CD14-positive monocyte (primary cell): Measurements from ENCODE around the gene PARP9. TPM values are rescaled to one million over a fixed set of nuclear protein-coding genes. Genes with fewer than 3 reads are reported as not detected.
A peak's percentile ranks its signal among the peaks of the same experiment; 100 is the strongest.

Experiments used
- DNase-seq, 3 donors: peaks; one replicate each; pipeline ENCODE4 v3.0.0-alpha.2; 2011 to 2022
- H2AFZ ChIP-seq: 2 replicates; pipeline ENCODE4 v1.6.0; 2012; ENCODE audit warnings: mild to moderate bottlenecking, low read depth, low read length, inconsistent platforms; ENCODE audit not compliant: insufficient read depth, poor library complexity, severe bottlenecking
- H3K27ac ChIP-seq, 2 donors: 1 replicate in 1 of 2; 2 replicates in 1 of 2; pipeline ENCODE4 v1.5.1; 2012 to 2013; ENCODE audit warnings: low read length in 2 of 2, control low read depth in 1 of 2, inconsistent platforms in 1 of 2, low read depth in 1 of 2, mild to moderate bottlenecking in 1 of 2
- H3K27me3 ChIP-seq, 2 donors: one replicate each; pipeline versions ENCODE4 v1.6.0 to v1.6.1; 2011 to 2013; ENCODE audit warnings: low read length in 2 of 2; ENCODE audit not compliant: control insufficient read depth in 2 of 2, insufficient read depth in 2 of 2
- H3K36me3 ChIP-seq, 2 donors: replicated peaks in 1 of 2; 1 replicate in 1 of 2; 2 replicates in 1 of 2; pipeline versions ENCODE4 v1.5.1 to v1.6.1; 2012 to 2013; ENCODE audit warnings: low read length in 2 of 2, control low read depth in 1 of 2, inconsistent platforms in 1 of 2, mild to moderate bottlenecking in 1 of 2; ENCODE audit not compliant: insufficient read depth in 2 of 2, control insufficient read depth in 1 of 2
- H3K4me1 ChIP-seq, 2 donors: 1 replicate in 1 of 2; 2 replicates in 1 of 2; pipeline versions ENCODE4 v1.5.1 to v1.6.1; 2012 to 2013; ENCODE audit warnings: low read length in 2 of 2, control low read depth in 1 of 2, inconsistent platforms in 1 of 2, mild to moderate bottlenecking in 1 of 2, moderate library complexity in 1 of 2; ENCODE audit not compliant: insufficient read depth in 2 of 2, control insufficient read depth in 1 of 2
- H3K4me2 ChIP-seq: replicated peaks from 2 replicates; pipeline ENCODE3; 2012; ENCODE audit warnings: low read length, moderate library complexity, mild to moderate bottlenecking; ENCODE audit not compliant: poor library complexity, severe bottlenecking; ENCODE audit errors: extremely low read depth
- H3K4me3 ChIP-seq, 3 experiments: fragments of 200-600 bp in 1 of 3; sonication (generic) in 1 of 3; replicated peaks in 1 of 3; 1 replicate in 2 of 3; 2 replicates in 1 of 3; pipeline ENCODE4 v1.5.1; 2011 to 2013; ENCODE audit warnings: low read length in 3 of 3, mild to moderate bottlenecking in 3 of 3, control low read depth in 2 of 3, low read depth in 2 of 3, inconsistent platforms in 1 of 3, moderate library complexity in 1 of 3
- H3K79me2 ChIP-seq: 2 replicates; pipeline ENCODE4 v1.6.0; 2012; ENCODE audit warnings: mild to moderate bottlenecking, control low read depth, inconsistent platforms, low read length, moderate library complexity; ENCODE audit not compliant: insufficient read depth
- H3K9ac ChIP-seq: 2 replicates; pipeline ENCODE4 v1.6.0; 2017; ENCODE audit warnings: low read length, mild to moderate bottlenecking; ENCODE audit not compliant: insufficient read depth, poor library complexity, severe bottlenecking
- H3K9me3 ChIP-seq, 2 donors: replicated peaks in 1 of 2; 1 replicate in 1 of 2; 2 replicates in 1 of 2; pipeline versions ENCODE4 v1.5.1 to v1.6.1; 2012 to 2013; ENCODE audit warnings: low read length in 2 of 2, control low read depth in 1 of 2; ENCODE audit not compliant: control insufficient read depth in 1 of 2, insufficient read depth in 1 of 2
- H4K20me1 ChIP-seq: 2 replicates; pipeline ENCODE4 v1.6.0; 2012; ENCODE audit warnings: mild to moderate bottlenecking, low read length, control low read depth, moderate library complexity; ENCODE audit not compliant: insufficient read depth
- H3K27ac Mint-ChIP-seq, 7 donors: one replicate each; pipeline ENCODE4 v1.8.0; 2020; ENCODE audit warnings: mild to moderate bottlenecking in 7 of 7, mixed read lengths in 7 of 7, moderate library complexity in 6 of 7, inconsistent platforms in 2 of 7
- H3K27me3 Mint-ChIP-seq, 3 donors: one replicate each; pipeline ENCODE4 v1.8.0; 2021 to 2022; ENCODE audit warnings: low read depth in 3 of 3, mild to moderate bottlenecking in 3 of 3, mixed read lengths in 3 of 3, moderate library complexity in 3 of 3, inconsistent platforms in 1 of 3
- H3K36me3 Mint-ChIP-seq, 2 donors: one replicate each; pipeline ENCODE4 v1.8.0; 2020; ENCODE audit warnings: mixed read lengths in 2 of 2, inconsistent platforms in 1 of 2, mild to moderate bottlenecking in 1 of 2
- H3K4me1 Mint-ChIP-seq: one replicate; pipeline ENCODE4 v1.8.0; 2020; ENCODE audit warnings: mild to moderate bottlenecking, mixed read lengths
- H3K4me3 Mint-ChIP-seq, 2 donors: one replicate each; pipeline ENCODE4 v1.8.0; 2020; ENCODE audit warnings: mild to moderate bottlenecking in 2 of 2, mixed read lengths in 2 of 2, moderate library complexity in 1 of 2
- H3K9me3 Mint-ChIP-seq, 7 donors: one replicate each; pipeline ENCODE4 v1.8.0; 2020 to 2022; ENCODE audit warnings: mixed read lengths in 7 of 7, mild to moderate bottlenecking in 6 of 7, moderate library complexity in 6 of 7, inconsistent platforms in 2 of 7
- CTCF ChIP-seq: fragments of 200-600 bp; IDR thresholded peaks from one replicate; pipeline ENCODE4 v1.8.0; 2022; ENCODE audit warnings: antibody characterized with exemption, mild to moderate bottlenecking
- WGBS: methylation state at CpG from one replicate; pipeline ENCODE4 v1.1.5; 2013; ENCODE audit warnings: missing lambda C conversion rate; ENCODE audit not compliant: insufficient coverage; 5-methylcytosine and 5-hydroxymethylcytosine counted together
- intact Hi-C, 2 donors: fragments of 100-400 bp; cut with micrococcal nuclease; formaldehyde crosslinking; loops; one replicate each; pipeline versions ENCODE4 v1.15.0 to v1.15.1; 2023
- polyA plus RNA-seq, 3 donors: library from polyadenylated mRNA; depleted of rRNA in 1 of 3; unstranded in 2 of 3; stranded (reverse) in 1 of 3; fragments of 300-500 nt in 2 of 3; fragments of >200 nt in 1 of 3; fragmentation: Illumina TruSeq in 2 of 3; gene quantifications; 1 replicate in 2 of 3; 2 replicates in 1 of 3; pipeline ENCODE4 v1.2.3, GENCODE V29; 2012 to 2021

The PARP9 gene
- polyA plus RNA-seq, 3 donors = 31.4 to 43.3 (median 34.4) TPM

GRCh38 chr3:122516846-122517360 lies 47.2 kb downstream of the PARP9 start:
- Histone ChIP-seq H2AFZ (peak overlapping the region; percentile 62), H3K4me3 (no peak overlapping the region), H3K4me2 (no peak overlapping the region), H4K20me1 (peaks cover 19% of the 10 kb centered on the region), H3K9ac (no peak overlapping the region), H3K9me3 (no peaks in the 10 kb centered on the region), H3K4me1 (peaks cover 15 to 18% of the 10 kb centered on the region in 2 donors), H3K36me3 (no peaks in the 10 kb centered on the region), H3K27ac (no peak overlapping the region), H3K27me3 (no peaks in the 10 kb centered on the region), H3K79me2 (peaks cover 19% of the 10 kb centered on the region)
- peaks cover 0 to under 1% of the 10 kb centered on the region in 2 donors for H3K36me3 Mint-ChIP-seq
- DNase-seq = no peak
- peaks cover 0 to 1% (median 0%) of the 10 kb centered on the region in 7 donors for H3K9me3 Mint-ChIP-seq
- no peak overlapping the region for H3K4me3 Mint-ChIP-seq
- intact Hi-C loops = loop anchor here in 1 of 2 donors (10.0 kb wide), 2 partner anchors 52 to 102 kb away; partner anchors contain the start of gene WDR5B
- H3K27ac Mint-ChIP-seq = no peak overlapping the region
- peaks cover 0 to 3% (median 2%) of the 10 kb centered on the region in 3 donors for H3K27me3 Mint-ChIP-seq
- no peak for TF ChIP-seq CTCF
- 95% methylated on average over 3 of the region's 6 CpGs for WGBS
- H3K4me1 Mint-ChIP-seq = peaks cover 22% of the 10 kb centered on the region

- Histone ChIP-seq H2AFZ (peak overlapping the region; percentile 62), H3K36me3 (no peaks in the 10 kb centered on the region), H3K27ac (no peak overlapping the region), H3K4me2 (no peak overlapping the region), H3K9me3 (no peaks in the 10 kb centered on the region), H3K4me3 (no peak overlapping the region), H3K27me3 (no peaks in the 10 kb centered on the region), H3K4me1 (peaks cover 15 to 22% of the 10 kb centered on the region in 2 donors), H4K20me1 (peaks cover 29% of the 10 kb centered on the region), H3K79me2 (peaks cover 29% of the 10 kb centered on the region), H3K9ac (no peak overlapping the region)
- Mint-ChIP-seq H3K4me1 (peaks cover 32% of the 10 kb centered on the region), H3K9me3 (peaks cover 0 to 1% (median 0%) of the 10 kb centered on the region in 7 donors), H3K27me3 (peaks cover 0 to 3% (median 2%) of the 10 kb centered on the region in 3 donors), H3K4me3 (no peak overlapping the region), H3K27ac (no peak overlapping the region), H3K36me3 (peaks cover 0 to 4% of the 10 kb centered on the region in 2 donors)
- 100% methylated on average over 1 of the region's 3 CpGs for WGBS
- DNase-seq = no peak
- TF ChIP-seq CTCF = no peak
- intact Hi-C loops = loop anchor here in 1 of 2 donors (10.0 kb wide), 2 partner anchors 51 to 101 kb away; partner anchors contain the start of gene WDR5B
Measured at GRCh38 chr3:122515870-122516269, 48.2 kb downstream of the PARP9 start.
